NCI-H1105 (cell line): ENCODE results near the gene LINC01488.

Source experiments
- DNase-seq: peaks from one replicate; lab custom pipeline; 2025; lab: John Stamatoyannopoulos, UW

Gene LINC01488

GRCh38 chr11:69530278-69531070 lies 49.0 kb downstream of the LINC01488 start:
- DNase-seq: no peak

DNA sequence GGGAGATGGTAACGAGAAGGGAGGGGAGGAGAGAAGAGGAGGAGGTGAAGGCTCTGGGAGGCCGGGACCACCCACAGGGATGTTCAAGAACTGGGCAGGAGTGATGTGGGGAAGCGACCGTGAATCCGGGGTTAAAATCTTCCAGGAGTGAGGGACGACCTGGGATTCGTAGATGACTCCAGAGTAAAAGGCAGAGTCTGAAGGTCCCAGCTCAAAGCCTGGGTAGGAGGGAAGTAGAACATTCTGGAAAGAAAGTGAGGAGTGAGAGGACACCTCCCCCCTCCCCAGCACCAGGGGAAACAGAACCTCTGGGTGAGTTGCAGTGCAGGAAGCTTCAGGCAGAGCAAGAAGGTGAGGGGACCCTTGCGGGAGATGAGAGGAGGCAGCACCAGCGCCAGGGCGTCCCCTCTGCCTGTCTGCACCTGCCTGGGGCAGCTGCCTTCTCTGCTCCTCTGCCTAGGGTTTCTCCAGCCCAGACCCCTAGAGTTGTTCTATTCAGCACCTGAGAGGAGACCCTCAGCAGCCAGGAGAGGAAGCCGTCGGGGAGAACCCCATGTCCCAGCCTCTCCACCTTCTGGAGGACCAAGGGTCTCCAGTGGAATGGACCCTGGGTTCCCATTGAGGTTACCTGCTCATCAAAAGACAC lies 49.7 kb downstream of the LINC01488 start:
- no peak for DNase-seq

GRCh38 chr11:69531717-69532088 lies 50.2 kb downstream of the LINC01488 start:
- DNase-seq: no peak

GRCh38 chr11:69533296-69534165 lies 52.1 kb downstream of the LINC01488 start:
- no peak for DNase-seq

DNA sequence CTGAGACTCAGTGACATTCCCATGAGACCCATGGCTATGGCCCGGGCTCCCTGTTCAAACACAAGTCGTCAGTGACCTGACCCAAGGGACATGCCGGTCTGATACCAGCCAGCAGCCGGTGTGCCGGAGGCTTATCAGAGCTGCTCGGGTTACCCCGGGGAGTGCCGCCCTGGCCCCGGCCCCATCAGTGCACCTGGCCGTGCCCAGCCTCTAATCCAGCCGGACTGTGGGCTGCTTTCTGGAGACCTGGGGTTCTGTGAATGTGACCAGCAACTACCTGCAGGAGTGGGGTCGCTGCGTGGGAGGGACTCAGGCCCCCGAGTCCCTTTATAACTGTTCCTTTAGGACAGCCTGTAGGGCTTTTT lies 52.7 kb downstream of the LINC01488 start:
- DNase-seq: no peak

DNA sequence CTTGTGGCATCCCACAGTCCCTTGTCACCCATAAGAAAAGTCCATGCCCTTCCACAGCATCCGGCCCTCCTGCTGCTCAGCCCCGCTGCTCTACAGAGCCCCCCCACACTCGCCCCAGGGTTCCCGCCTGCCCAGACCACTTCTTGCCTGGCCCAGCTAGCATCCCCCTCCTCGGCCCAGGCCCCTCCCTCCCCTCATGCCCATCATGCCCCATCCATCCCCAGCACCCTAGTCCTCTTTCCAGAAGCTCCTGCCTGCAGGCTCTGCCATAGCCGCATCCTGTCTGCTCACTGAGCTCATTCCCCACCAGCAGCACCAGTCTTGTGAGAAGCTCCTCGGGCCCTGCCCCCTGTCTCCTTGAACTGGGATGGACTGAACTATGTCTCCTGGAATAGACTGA lies 54.4 kb downstream of the LINC01488 start:
- no peak for DNase-seq

DNA sequence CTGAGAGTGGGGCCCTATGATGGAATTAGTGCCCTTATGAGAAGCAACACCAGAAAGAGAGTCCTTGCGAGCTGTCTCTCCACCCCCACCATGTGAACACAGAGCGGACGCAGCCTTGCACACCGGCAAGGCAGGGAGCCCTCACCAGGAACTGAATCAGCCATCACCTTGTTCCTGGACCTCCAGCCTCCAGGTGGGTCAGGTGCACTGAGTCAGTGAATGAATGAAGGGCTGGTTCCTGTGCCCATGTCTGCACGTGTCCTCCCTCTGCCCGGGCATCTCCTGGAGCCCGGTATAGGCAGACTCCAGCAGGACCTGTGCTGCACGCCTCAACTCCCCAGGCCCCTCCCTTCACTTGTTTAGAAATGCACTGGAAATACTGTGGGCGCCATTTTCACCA lies 54.9 kb downstream of the LINC01488 start:
- no peak for DNase-seq

DNA sequence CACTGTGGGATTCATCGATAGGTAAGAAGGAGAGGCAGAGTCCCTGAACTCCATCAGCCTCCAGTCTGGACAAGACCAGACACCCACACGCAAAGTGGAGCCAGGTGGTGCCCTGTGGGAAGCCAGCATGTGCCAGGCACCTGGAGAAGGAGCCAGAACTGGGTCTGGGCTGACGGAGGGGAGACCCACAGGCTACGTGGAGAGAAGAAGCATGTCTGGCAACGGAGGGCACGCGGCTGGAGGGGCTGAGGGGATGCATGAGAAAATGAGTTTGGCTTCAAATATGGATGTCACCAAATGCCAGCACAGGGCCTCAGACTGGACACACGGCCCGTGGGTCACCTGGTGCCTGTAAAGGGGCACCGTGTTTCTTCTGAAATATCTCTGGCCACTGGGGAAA lies 55.7 kb downstream of the LINC01488 start:
- no peak for DNase-seq

- no peak for DNase-seq
Observed at GRCh38 chr11:69537855-69538640, 56.6 kb downstream of the LINC01488 start.

DNA sequence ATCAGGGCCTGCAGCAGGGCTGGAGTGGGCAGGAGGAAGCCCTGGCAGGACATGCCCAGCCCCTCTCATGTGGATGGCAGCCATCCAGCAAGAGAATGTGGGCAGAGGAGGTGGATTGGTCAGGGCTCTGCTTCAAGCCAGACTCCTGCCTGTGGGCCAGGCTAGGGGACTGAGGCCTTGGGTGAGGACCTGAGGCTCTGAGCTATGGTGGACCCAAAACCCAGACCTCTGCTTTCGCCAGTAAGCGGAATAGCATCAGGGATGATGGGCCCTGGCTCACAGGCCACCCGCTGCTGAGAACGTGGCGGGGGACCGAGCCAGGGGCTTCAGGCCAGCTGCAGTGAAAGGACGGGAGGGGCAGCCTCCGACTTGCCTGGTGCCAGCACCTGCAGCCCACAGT lies 57.4 kb downstream of the LINC01488 start:
- DNase-seq: no peak

DNA sequence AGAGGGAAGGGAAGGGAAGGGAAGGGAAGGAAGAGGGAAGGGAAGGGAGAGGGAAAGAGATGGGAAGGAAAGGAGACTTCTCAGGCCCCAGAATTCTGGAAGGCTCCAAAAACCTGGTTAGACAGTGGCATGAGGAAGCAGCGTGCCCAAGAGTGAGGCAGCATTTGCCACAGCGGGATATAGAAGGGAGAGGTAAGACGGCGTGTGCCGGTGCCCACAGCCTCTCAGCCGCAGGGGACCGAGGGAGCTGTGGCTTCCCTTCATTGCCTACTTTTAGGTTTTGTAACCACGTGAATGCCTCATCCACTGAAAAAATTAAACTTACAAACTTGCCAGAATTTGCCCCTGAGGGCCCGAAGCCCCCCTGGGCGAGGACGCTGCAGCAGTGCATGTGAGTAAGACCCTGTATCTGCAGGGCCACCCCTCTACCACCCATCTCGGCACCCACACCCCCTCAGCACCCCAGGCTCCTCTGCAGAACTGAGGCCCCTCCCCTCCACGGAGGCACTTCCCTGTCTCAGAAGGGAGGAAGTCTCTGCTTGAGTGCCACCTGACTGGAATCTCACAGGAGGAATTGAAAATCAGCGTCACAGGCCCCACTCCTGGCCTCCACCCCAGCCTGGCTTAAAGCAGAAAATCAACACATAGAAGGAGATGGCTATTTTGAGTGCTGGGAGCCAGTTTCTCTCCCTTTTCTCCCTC lies 58.1 kb downstream of the LINC01488 start:
- DNase-seq: no peak

- DNase-seq: no peak
Observed at GRCh38 chr11:69540118-69541000, 58.9 kb downstream of the LINC01488 start.

- DNase-seq: no peak
Observed at GRCh38 chr11:69541001-69541285, 59.5 kb downstream of the LINC01488 start.

- DNase-seq: no peak
Observed at GRCh38 chr11:69541501-69542313, 60.2 kb downstream of the LINC01488 start.

DNA sequence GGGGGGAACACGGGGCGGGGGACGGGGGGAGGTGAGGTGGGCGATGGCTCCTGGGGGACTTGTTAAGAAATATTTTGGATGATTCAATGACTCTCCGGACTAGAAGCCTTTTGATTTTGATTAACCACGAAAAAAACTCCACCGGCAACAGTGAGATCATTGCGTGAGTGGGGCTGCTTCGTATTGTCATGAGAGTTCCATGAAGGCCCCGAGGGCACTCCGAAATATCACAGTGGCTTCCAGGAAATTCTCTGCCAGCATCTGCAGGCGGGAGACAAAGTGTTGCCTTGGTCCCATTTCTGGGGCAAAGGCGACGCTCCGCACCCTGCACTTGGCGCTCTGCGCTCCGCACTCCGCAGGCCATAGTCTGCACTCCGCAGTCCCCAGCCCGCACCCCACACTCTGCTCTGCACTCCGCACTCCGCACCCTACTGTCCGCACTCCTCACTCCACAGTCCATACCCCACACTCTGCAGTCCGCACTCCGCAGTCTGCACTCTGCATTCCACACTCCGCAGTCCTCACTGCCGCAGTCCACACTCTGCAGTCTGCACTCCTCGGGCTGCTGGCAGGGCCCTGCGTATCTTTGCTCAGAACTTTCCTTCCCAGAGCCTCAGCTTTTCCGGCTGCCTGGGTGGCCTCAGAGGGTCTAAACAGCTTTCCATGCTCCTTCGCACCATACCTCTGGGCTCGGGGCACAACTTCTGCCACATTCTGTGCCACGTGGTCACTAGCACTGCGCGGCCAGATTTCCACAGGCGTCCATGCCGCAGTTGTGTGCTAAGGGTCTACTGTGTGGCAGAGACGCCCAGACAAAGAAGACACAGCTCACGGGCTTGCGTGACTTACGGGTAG lies 61.1 kb downstream of the LINC01488 start:
- no peak for DNase-seq
